ENCODE measurements around the gene PRKRIP1.
"Not testable (repeated sequence)": the region's sequence is repeated elsewhere in the genome, so short reads cannot be mapped to it uniquely, and the experiment has no call there.

The PRKRIP1 gene

GRCh38 chr7:102455596-102455995, 59.4 kb downstream of the PRKRIP1 start:
- DNase-seq, result no peak

DNA sequence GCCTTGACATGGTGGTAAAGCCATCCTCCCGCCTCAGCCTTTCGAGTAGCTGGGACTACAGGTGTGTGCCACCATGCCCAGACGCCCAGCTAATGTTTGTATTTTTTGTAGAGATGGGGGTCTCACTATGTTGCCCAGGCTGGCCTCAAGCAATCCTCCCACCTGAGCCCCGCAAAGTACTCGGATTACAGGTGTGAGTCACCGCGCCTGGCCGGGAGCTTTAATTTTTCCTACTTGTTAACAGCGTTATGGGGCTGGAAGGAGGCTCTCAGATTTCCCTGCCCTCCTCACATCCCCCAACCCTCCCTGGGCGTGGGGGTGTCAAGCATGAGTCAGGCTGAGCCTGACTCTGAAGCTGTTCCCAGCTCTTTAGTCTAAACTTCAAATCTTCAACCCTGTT, 60.2 kb downstream of the PRKRIP1 start:
- peak in 28 of 56 donors; percentile 9 to 76 (median 34) for DNase-seq

DNA sequence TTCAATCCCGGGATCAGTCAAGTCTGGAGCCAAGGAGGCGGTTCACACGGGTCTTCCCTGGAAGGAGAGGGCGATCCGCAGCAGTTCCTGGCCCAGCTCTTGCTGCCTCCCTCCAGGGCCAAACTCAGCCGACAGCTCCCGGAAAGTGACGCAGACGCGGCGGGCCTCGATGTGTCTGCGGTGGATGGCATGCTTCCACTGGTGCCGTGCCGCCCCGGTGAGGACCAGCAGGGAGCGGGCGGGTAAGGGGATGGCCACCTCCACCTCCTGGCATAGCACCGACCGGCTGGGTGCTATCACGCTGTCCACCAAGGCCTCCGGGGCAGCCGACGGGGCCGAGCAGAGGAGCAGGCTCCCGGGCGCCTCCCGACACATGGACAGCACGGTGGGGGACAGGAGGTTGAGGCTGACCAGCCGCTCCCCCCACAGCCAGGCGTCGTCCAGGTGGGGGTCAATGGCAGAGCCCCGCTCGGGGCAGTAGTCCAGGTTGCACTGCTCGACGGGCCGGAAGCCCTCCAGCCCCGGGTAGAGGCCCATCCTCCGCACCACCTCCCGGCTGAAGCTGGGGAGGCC, 61.3 kb downstream of the PRKRIP1 start:
- no peak for DNase-seq

DNA sequence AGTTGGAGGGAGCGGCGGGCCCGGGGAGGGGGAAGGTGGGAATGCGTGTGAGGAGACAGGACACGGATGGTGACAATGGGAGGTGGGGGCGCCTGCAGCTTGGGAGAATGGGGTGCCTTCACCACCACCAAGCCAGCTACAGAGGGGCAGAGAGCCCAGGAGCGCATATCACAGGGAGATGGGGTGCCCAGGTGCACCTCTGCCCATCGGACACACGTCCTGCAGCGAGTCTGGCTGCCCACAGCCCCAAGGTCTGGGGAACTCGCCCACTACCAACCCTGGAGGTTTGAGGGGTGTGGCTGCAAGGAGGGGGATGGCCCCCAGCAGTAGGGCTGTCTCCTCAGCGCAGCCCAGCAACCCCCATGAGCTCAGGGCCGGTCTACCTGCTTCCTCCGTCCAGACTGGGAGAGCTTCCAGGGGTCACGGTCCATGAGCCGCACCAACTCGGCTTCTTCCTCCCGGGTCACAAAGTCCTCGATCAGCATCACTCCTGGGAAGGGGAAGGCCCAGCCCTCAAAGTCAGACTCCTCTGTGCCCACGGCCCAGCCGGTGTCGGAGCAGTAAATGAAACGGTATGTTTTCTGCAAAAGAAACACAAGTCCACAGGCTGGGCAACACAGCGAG, 63.2 kb downstream of the PRKRIP1 start:
- DNase-seq, result no peak

DNA sequence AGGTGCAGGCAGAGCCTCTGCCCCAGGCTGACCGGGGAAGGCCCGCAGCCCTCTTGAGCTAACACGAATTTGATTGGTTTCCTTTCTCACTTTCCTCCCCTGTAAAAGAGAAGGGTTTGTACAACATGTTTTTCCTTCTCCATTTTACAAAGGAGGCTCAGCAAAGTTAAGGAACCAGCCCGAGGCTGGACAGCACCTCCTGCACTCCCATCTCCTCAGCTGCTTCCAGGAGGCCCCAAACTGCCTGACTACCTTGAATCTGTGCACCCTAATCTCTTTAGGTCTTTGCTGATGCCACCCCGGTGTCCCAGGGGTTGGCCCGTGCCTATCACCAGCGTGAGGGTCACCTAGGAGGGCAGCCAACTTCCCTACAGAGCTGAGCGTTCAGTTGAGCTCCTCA, 64.3 kb downstream of the PRKRIP1 start:
- no peak for DNase-seq

GRCh38 chr7:102463841-102464576, 67.8 kb downstream of the PRKRIP1 start:
- peak in 5 of 56 donors; percentile 10 to 45 (median 38) for DNase-seq

DNA sequence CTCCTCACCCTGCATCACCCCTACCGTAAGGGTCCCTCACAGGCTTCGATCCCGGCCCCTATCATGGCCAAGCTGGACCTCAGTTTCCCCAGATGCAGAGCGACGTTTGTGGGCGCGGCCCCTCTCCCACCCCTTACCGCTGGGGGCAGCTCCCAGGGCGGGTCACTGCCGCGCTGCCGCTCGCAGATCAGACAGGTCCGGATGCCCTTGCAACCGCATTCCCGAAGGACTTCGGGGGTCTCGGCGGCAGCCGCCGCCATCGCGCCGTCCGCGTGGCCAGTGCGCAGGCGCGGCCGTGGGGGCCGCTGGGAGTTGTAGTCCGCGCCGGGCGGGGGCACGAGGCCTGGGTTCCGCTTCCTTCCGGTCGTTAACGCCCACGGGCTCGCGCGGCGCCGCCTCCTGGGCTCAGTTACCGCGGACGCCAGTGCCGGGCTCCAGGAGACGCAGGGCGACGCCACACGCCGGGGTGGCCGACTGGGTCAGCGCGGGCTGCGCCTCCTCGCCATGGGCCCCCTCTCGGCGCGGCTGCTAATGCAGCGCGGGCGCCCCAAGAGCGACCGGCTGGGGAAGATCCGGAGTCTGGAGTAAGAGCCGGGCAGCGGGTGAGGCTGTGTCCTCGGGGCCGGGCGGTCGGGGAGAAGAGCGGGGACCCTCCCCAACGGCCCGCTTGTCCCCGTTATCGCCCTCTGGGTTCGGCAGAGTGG, 68.6 kb downstream of the PRKRIP1 start, which contains the start of the genes ALKBH4 and LRWD1:
ALKBH4 (minus strand) TSS at position 287 of the 704 bp plus-strand sequence; CDS start at position 260, 27 bp downstream.
LRWD1 (plus strand) TSS at position 408 of the 704 bp plus-strand sequence; CDS start at position 505, 97 bp downstream.
- peak; percentile 24 to 93 (median 84) for DNase-seq

- DNase-seq, result no peak
These were observed 69.9 kb downstream of the PRKRIP1 start for GRCh38 chr7:102466097-102466496.

GRCh38 chr7:102467581-102468477, 71.7 kb downstream of the PRKRIP1 start:
- no peak for DNase-seq

DNA sequence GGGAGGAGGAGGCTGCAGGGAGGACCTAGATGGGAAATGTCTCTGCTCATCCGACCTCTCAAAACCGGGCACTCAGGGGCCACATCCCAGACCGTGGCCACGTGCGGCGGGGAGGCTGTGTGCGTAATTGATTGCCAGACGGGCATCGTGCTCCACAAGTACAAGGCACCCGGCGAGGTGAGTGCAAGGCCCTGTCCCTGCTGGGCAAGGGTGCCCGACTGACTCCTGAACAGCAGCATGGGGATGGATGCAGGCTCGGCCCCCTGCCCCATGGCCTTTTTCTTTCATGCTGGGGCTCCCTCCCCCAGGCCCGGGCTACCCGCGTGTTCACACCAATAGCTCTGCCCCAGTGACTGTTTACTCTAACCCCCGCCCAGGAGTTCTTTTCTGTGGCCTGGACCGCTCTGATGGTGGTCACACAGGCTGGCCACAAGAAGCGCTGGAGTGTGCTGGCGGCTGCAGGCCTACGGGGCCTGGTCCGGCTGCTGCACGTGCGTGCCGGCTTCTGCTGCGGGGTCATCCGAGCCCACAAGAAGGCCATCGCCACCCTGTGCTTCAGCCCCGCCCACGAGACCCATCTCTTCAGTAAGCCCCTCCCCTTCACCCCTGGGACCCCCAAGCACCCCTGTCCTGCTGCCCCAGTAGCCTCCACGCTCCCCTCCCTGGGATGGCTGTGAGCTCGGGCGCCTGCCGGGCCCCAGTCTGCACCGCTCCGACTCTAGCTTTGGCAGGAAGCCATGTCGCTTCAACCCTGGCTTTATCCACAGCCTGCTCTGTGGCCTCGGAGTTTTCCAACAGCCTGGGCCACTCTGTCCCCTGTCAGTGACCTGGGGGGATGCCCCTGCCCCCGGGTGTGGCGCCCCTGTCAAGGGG, 72.6 kb downstream of the PRKRIP1 start:
- no peak for DNase-seq

DNA sequence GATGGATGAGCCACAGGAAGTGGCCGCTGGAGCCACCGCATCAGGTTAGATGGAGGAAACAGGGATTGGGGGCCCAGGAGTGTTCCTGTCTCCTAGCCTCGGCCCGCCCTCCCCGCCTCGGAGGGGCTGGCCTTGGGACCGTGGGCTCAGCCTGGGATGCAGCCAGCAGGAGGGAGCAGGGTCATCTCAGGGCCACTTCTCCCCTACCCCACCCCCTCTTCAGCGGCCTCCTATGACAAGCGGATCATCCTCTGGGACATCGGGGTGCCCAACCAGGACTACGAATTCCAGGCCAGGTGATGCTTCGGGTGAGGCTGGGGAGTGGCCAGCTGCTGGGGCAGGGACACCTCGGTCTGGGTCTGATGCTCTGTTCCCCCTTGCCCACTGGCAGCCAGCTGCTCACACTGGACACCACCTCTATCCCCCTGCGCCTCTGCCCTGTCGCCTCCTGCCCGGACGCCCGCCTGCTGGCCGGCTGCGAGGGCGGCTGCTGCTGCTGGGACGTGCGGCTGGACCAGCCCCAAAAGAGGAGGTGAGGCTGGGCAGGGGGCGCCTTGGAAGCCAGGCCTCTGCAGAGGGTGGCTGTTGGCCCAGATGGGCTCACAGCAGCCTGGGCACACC, 73.3 kb downstream of the PRKRIP1 start:
- no peak for DNase-seq

GRCh38 chr7:102469972-102470825, 74.0 kb downstream of the PRKRIP1 start:
- no peak for DNase-seq

DNA sequence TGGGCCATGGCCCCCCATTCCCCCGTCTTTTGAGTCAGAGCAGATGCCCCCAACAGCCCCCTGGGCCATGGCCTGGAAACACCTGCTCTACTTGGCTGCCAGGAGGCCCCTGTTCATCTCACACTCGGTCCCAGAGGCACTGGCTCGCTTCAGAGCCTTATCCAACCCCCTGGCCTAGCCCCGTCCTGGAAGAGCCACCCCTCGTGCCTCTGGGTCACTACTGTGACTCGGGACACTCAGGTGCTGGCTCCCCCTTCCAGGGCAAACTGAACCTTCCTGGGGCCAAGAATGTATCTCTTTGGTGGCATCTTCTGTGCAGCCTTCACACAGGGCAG, 75.6 kb downstream of the PRKRIP1 start:
- no peak for DNase-seq

DNA sequence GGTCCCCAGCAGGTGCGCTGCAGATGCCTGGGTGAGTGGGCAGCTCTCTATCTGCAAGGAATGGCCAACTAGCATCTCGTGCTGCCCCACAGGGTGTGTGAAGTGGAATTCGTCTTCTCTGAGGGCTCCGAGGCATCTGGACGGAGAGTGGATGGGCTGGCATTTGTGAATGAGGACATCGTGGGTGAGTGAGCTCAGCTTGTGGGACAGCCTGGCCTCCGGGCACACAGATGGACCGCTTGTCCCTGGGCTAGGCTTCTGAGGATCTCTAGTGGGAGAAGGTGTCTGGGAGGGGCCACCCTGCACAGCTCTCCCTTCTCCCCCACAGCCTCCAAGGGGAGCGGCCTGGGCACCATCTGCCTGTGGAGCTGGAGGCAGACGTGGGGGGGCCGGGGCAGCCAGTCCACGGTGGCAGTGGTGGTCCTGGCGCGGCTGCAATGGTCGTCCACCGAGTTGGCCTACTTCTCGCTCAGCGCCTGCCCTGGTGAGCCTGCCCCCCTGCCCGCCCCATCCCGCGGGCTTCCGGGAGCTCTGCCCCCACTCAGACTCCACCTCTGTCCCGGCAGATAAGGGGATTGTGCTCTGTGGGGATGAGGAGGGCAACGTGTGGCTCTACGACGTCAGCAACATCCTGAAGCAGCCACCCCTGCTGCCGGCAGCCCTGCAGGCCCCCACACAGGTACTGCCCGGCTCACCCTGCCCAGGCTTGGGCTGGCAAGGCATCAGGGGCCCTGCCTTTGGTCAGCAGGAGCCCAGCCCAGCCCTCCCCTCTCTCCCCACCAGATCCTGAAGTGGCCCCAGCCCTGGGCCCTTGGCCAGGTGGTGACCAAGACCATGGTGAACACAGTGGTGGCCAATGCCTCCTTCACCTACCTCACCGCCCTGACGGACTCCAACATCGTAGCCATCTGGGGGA, 76.2 kb downstream of the PRKRIP1 start:
- no peak for DNase-seq

DNA sequence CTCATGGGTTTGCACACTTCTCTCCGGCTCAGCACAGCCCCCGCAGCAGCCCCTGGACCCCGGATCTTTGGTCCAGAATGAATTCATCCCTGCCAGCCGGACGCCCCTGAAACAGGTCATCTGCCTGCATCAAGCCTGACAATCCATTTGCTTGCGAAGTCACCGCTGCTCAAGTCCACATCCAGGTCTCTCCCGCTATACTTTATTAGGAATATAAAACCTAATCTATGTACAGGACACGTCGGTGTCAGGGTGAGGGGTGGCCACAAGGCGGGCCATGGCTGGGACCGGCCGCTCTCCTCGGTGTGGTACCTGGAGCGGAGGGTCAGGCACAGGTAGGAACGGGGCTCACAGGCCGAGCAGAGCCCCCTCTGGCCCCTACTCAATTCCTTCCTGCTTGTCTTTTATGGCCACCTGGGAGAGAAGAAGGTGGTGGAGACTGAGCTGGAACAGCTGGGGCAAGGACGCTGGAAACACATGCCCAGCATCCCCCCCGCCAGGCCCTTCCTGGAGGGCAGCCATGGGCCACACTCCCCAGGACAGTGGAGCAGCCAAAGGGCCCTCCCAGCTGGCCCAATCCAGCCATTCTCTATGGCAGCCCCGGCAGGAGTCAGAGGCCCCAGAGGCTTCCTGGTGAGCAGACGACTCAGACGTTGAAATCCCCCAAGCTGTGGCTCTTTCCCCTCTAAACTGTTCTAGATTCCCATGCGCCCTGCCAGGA, 77.3 kb downstream of the PRKRIP1 start:
- DNase-seq, result peak in 15 of 56 donors; percentile 12 to 59 (median 24)

DNA sequence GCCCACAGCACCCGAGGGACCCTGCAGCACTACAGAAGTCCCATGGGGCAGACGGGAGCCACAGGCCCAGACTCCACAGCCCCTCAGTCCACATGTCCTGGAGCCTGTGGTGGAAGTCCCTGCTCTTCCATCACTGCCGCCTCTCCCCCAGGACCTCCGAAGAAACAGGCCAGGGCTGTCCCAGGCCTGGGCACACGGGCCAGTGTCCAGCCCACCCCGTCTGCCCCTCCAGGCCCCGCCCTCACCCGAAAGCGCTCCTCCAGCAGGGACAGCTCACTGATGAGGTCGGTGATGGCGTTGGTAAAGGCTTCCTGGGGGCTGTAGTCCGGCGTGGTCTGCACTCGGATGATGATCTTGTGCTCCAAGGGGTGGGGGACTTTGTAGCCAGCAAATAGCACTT, 78.0 kb downstream of the PRKRIP1 start:
- not testable (repeated sequence) for DNase-seq

All from nucleus accumbens (tissue), 56 donors.